ENCODE results near the gene SLC17A8.

The SLC17A8 gene

GRCh38 chr12:100468126-100468525 lies 111.3 kb downstream of the SLC17A8 start:
- no peak overlapping the region for H3K4me3 ChIP-seq (ENCODE audit: low read depth, low read length)

All from iPS-11a (cell line).